Measurements from ENCODE around the gene ZNF28.
A peak's percentile ranks its signal among the peaks of the same experiment; 100 is the strongest.
"Not testable (repeated sequence)": the region's sequence is repeated elsewhere in the genome, so short reads cannot be mapped to it uniquely, and the experiment has no call there.

Gene ZNF28

DNA sequence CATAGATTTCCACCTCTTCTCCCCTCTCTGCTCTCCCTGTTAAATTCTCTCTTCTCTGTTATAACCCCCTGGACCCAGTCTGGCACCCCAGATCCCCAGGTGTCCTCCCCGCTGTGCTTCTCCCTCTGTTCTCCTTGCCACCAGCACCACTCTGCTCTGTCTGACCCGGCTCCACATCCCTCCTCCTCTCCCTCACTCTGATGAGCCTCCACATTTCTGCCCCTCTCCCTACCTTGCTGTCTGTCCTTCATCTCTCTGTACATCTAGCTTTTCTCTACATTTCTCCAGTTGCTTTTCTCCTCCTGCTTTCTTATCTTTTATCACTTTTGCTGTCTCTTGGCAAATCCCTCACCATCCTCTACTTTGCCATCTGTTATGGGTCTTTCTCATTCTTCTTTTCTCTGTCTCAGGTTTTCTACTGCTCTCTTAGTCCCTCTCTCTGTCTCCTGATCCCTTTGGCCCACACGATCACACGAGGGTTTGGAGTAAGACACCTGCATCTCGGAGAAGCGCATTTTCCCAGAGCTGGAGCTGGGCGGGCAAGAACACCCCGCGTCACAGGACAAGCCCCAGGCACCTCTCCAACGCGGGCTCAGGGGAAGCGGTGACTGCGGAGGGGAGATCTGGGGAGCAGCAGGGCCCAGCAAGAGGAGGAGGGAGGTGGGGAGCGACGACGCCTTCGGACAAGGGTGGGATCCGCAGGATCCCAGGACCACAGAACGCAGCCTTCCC, 795 bp downstream of the ZNF28 start:
- not testable (repeated sequence) for H3K4me1 ChIP-seq (ENCODE audit: control insufficient read depth in 2 of 2, insufficient read depth in 1 of 2, low read depth in 1 of 2, low read length in 2 of 2); H3K27ac ChIP-seq (replicated peaks; ENCODE audit: low read length); H3K4ac ChIP-seq (ENCODE audit: low read length); H2AK5ac ChIP-seq (ENCODE audit: low read depth, low read length); DNase-seq (ENCODE audit: low spot score); H3K23ac ChIP-seq (ENCODE audit: low read depth, low read length, poor library complexity); H2BK12ac ChIP-seq (ENCODE audit: low read length); H3K9me3 ChIP-seq (replicated peaks in 1 of 2; ENCODE audit: control insufficient read depth in 2 of 2, insufficient read depth in 1 of 2, low read depth in 1 of 2, low read length in 2 of 2); H3K79me1 ChIP-seq (ENCODE audit: low read depth, low read length); H2BK120ac ChIP-seq (ENCODE audit: low read depth, low read length); H4K8ac ChIP-seq (ENCODE audit: low read depth, low read length); H2BK5ac ChIP-seq (ENCODE audit: low read length); H4K91ac ChIP-seq (ENCODE audit: low read depth, low read length, poor library complexity); H3K18ac ChIP-seq (ENCODE audit: low read length); H3K27me3 ChIP-seq (ENCODE audit: control insufficient read depth in 3 of 3, insufficient read depth in 3 of 3, low read depth in 1 of 3, low read length in 3 of 3); H2BK15ac ChIP-seq (ENCODE audit: low read length); H3K14ac ChIP-seq (ENCODE audit: low read length)
- Histone ChIP-seq H3K9ac (ENCODE audit: low read depth, low read length, poor library complexity) (peak overlapping the region; percentile 44), H2AFZ (ENCODE audit: low read length) (peak overlapping the region; percentile 84), H3K4me2 (ENCODE audit: insufficient read depth, low read length, poor library complexity, severe bottlenecking) (peak overlapping the region; percentile 49), H3K4me3 (ENCODE audit: low read length in 2 of 2) (peak overlapping the region; percentile 64 to 82), H3K36me3 (replicated peaks in 1 of 2; ENCODE audit: control insufficient read depth in 2 of 2, insufficient read depth in 2 of 2, low read length in 2 of 2) (peaks cover 4 to 23% of the 10 kb centered on the region in 2 donors)
- WGBS, 2 donors (ENCODE audit: extremely low coverage in 2 of 2, insufficient read length in 2 of 2, insufficient replicate concordance in 1 of 2): no CpG with 5 or more reads among the region's 19 CpGs

DNA sequence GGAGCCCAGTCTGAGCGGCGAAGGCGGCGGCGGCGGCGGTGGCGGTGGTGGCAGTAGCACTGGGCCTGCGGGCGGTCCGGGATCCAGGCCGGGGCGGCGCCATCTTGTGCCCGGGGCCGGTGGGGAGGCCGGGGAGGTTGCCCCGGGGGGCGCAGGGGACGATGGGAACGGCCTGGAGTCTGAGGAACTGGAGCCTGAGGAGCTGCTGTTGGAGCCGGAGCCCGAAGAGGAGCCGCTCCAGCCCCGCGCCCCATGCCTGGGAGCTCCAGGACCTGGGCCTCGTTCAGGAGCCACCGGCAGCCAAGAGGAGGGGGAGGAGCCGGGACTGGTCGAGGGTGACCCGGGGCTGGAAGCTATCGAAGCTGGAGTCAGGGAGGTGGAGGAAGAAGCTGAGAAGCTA, 11.6 kb downstream of the ZNF28 start:
- Histone ChIP-seq H2BK12ac (ENCODE audit: low read length) (no peak overlapping the region), H3K14ac (ENCODE audit: low read length) (no peak overlapping the region), H3K9ac (ENCODE audit: low read depth, low read length, poor library complexity) (no peak overlapping the region), H2AK5ac (ENCODE audit: low read depth, low read length) (no peak overlapping the region), H2BK120ac (ENCODE audit: low read depth, low read length) (no peak overlapping the region), H2BK15ac (ENCODE audit: low read length) (no peak overlapping the region), H3K18ac (ENCODE audit: low read length) (no peak overlapping the region), H3K27ac (replicated peaks; ENCODE audit: low read length) (no peak overlapping the region), H4K91ac (ENCODE audit: low read depth, low read length, poor library complexity) (no peak overlapping the region), H3K4me2 (ENCODE audit: insufficient read depth, low read length, poor library complexity, severe bottlenecking) (no peak overlapping the region), H3K79me1 (ENCODE audit: low read depth, low read length) (no peaks in the 10 kb centered on the region), H3K4me1 (ENCODE audit: control insufficient read depth in 2 of 2, insufficient read depth in 1 of 2, low read depth in 1 of 2, low read length in 2 of 2) (no peaks in the 10 kb centered on the region), H3K36me3 (replicated peaks in 1 of 2; ENCODE audit: control insufficient read depth in 2 of 2, insufficient read depth in 2 of 2, low read length in 2 of 2) (peaks cover 14 to 59% of the 10 kb centered on the region in 2 donors), H3K9me3 (replicated peaks in 1 of 2; ENCODE audit: control insufficient read depth in 2 of 2, insufficient read depth in 1 of 2, low read depth in 1 of 2, low read length in 2 of 2) (peaks cover 15 to 59% of the 10 kb centered on the region in 2 donors), H3K4me3 (ENCODE audit: low read length in 2 of 2) (no peak overlapping the region), H4K8ac (ENCODE audit: low read depth, low read length) (no peak overlapping the region), H2AFZ (ENCODE audit: low read length) (no peak overlapping the region), H3K4ac (ENCODE audit: low read length) (no peak overlapping the region), H2BK5ac (ENCODE audit: low read length) (no peak overlapping the region), H3K27me3 (ENCODE audit: control insufficient read depth in 3 of 3, insufficient read depth in 3 of 3, low read depth in 1 of 3, low read length in 3 of 3) (no peaks in the 10 kb centered on the region), H3K23ac (ENCODE audit: low read depth, low read length, poor library complexity) (no peak overlapping the region)
- DNase-seq (ENCODE audit: low spot score): no peak
- WGBS, 2 donors (ENCODE audit: extremely low coverage in 2 of 2, insufficient read length in 2 of 2, insufficient replicate concordance in 1 of 2): no CpG with 5 or more reads among the region's 32 CpGs

DNA sequence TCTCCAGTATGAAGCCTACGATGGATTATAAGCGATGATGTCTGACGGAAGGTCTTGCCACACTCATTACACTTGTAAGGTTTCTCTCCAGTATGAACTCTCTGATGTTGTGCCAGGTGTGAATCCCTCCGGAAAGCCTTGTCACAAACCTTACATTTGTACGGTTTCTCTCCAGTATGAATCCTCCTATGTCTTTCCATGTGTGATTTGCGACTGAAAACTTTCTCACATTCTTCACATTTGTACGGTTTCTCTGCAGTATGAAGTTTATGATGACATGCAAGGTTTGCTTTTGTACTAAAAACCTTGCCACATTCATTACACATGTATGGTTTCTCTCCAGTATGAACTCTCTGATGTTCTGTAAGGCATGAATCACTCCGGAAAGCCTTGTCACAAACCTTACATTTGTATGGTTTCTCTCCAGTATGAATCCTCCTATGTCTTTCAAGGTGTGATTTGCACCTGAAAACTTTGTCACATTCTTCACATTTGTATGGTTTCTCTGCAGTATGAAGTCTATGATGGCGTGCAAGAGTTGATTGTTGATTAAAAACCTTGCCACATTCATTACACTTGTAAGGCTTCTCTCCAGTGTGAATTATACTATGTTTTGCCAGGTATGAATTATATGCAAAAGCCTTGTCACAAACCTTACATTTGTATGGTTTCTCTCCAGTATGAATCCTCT, 21.3 kb downstream of the ZNF28 start:
- not testable (repeated sequence) for H3K23ac ChIP-seq (ENCODE audit: low read depth, low read length, poor library complexity); H3K14ac ChIP-seq (ENCODE audit: low read length); H3K27ac ChIP-seq (replicated peaks; ENCODE audit: low read length); H2BK12ac ChIP-seq (ENCODE audit: low read length); H4K8ac ChIP-seq (ENCODE audit: low read depth, low read length); H3K4me3 ChIP-seq (ENCODE audit: low read length in 2 of 2); H3K9ac ChIP-seq (ENCODE audit: low read depth, low read length, poor library complexity); H3K27me3 ChIP-seq (ENCODE audit: control insufficient read depth in 3 of 3, insufficient read depth in 3 of 3, low read depth in 1 of 3, low read length in 3 of 3); H4K91ac ChIP-seq (ENCODE audit: low read depth, low read length, poor library complexity); DNase-seq (ENCODE audit: low spot score); H3K79me1 ChIP-seq (ENCODE audit: low read depth, low read length); H2BK5ac ChIP-seq (ENCODE audit: low read length); H3K4me1 ChIP-seq (ENCODE audit: control insufficient read depth in 2 of 2, insufficient read depth in 1 of 2, low read depth in 1 of 2, low read length in 2 of 2); H2BK15ac ChIP-seq (ENCODE audit: low read length); H3K4me2 ChIP-seq (ENCODE audit: insufficient read depth, low read length, poor library complexity, severe bottlenecking); H2AFZ ChIP-seq (ENCODE audit: low read length); H2BK120ac ChIP-seq (ENCODE audit: low read depth, low read length); H3K4ac ChIP-seq (ENCODE audit: low read length); H3K18ac ChIP-seq (ENCODE audit: low read length); H2AK5ac ChIP-seq (ENCODE audit: low read depth, low read length)
- peaks cover 35 to 89% of the 10 kb centered on the region in 2 donors for H3K9me3 ChIP-seq (replicated peaks in 1 of 2; ENCODE audit: control insufficient read depth in 2 of 2, insufficient read depth in 1 of 2, low read depth in 1 of 2, low read length in 2 of 2)
- WGBS, 2 donors (ENCODE audit: extremely low coverage in 2 of 2, insufficient read length in 2 of 2, insufficient replicate concordance in 1 of 2): no CpG with 5 or more reads among the region's 9 CpGs
- peaks cover 31 to 69% of the 10 kb centered on the region in 2 donors for H3K36me3 ChIP-seq (replicated peaks in 1 of 2; ENCODE audit: control insufficient read depth in 2 of 2, insufficient read depth in 2 of 2, low read length in 2 of 2)

DNA sequence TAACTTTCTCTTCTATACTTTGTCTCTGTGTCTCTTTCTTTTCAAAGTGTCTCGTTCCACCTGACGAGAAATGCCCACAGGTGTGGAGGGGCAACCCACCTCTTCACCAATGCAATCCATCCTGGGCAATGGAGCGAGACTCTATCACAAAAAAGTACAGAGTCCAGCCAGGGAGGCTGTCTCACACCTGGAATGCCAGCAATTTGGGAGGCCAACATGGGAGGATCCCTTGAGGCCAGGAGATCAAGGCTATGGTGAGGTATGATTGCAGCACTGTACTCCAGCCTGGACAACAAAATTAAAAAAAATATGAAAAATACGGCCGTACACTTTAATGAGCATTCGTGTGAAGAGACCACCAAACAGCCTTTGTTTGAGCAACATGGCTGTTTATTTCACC, 32.0 kb downstream of the ZNF28 start:
- H3K4me1 ChIP-seq (ENCODE audit: control insufficient read depth in 2 of 2, insufficient read depth in 1 of 2, low read depth in 1 of 2, low read length in 2 of 2): peaks cover 0 to 3% of the 10 kb centered on the region in 2 donors
- H2BK12ac ChIP-seq (ENCODE audit: low read length): no peak overlapping the region
- H3K36me3 ChIP-seq (replicated peaks in 1 of 2; ENCODE audit: control insufficient read depth in 2 of 2, insufficient read depth in 2 of 2, low read length in 2 of 2): no peaks in the 10 kb centered on the region
- H3K4me2 ChIP-seq (ENCODE audit: insufficient read depth, low read length, poor library complexity, severe bottlenecking): no peak overlapping the region
- no peak overlapping the region for H3K23ac ChIP-seq (ENCODE audit: low read depth, low read length, poor library complexity)
- H4K91ac ChIP-seq (ENCODE audit: low read depth, low read length, poor library complexity): no peak overlapping the region
- H2BK15ac ChIP-seq (ENCODE audit: low read length): no peak overlapping the region
- peaks cover 2% of the 10 kb centered on the region for H3K79me1 ChIP-seq (ENCODE audit: low read depth, low read length)
- no peak overlapping the region for H3K18ac ChIP-seq (ENCODE audit: low read length)
- H2BK120ac ChIP-seq (ENCODE audit: low read depth, low read length): no peak overlapping the region
- WGBS, 2 donors (ENCODE audit: extremely low coverage in 2 of 2, insufficient read length in 2 of 2, insufficient replicate concordance in 1 of 2): no CpG with 5 or more reads among the region's 6 CpGs
- H3K4ac ChIP-seq (ENCODE audit: low read length): no peak overlapping the region
- no peak overlapping the region for H2AFZ ChIP-seq (ENCODE audit: low read length)
- H4K8ac ChIP-seq (ENCODE audit: low read depth, low read length): no peak overlapping the region
- DNase-seq (ENCODE audit: low spot score): no peak
- H3K27me3 ChIP-seq (ENCODE audit: control insufficient read depth in 3 of 3, insufficient read depth in 3 of 3, low read depth in 1 of 3, low read length in 3 of 3): peaks cover 0 to 13% (median 11%) of the 10 kb centered on the region in 3 experiments
- H2BK5ac ChIP-seq (ENCODE audit: low read length): no peak overlapping the region
- no peak overlapping the region for H3K14ac ChIP-seq (ENCODE audit: low read length)
- H3K9ac ChIP-seq (ENCODE audit: low read depth, low read length, poor library complexity): no peak overlapping the region
- H3K9me3 ChIP-seq (replicated peaks in 1 of 2; ENCODE audit: control insufficient read depth in 2 of 2, insufficient read depth in 1 of 2, low read depth in 1 of 2, low read length in 2 of 2): peaks cover 1 to 16% of the 10 kb centered on the region in 2 donors
- H3K27ac ChIP-seq (replicated peaks; ENCODE audit: low read length): no peak overlapping the region
- H2AK5ac ChIP-seq (ENCODE audit: low read depth, low read length): no peak overlapping the region
- H3K4me3 ChIP-seq (ENCODE audit: low read length in 2 of 2): no peak overlapping the region
